NCI-H2081 treated with DMSO at 0.1 percent for 48 hours (cell line): Measurements from ENCODE around the gene MAOA.
"Not testable (repeated sequence)": the region's sequence is repeated elsewhere in the genome, so short reads cannot be mapped to it uniquely, and the experiment has no call there.

ENCODE experiments used
- DNase-seq: peaks from one replicate; lab custom pipeline; 2025; lab: John Stamatoyannopoulos, UW

The MAOA gene

GRCh38 chrX:43718546-43718945 is 62.4 kb downstream of the MAOA start:
- no peak for DNase-seq

DNA sequence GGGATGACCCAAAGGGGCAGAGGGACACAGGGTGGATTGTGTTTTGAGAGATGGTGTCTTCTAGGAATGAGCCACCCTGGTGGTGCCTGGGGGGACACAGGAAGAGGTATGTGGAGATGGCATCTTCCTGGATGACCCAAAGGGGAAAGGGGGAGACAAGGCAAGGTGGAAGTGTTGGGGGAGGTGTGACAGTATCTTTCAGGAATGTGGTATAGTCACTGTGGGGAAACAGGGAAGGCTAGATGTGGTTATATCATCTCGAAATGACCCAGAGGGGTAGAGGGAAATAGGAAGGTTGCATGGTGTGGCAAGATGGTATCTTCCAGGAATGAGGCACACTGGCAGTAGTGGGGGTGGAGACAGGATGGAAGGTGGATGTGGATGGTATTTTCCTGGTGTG is 62.9 kb downstream of the MAOA start:
- DNase-seq: no peak

GRCh38 chrX:43720082-43720481 is 64.0 kb downstream of the MAOA start:
- no peak for DNase-seq

DNA sequence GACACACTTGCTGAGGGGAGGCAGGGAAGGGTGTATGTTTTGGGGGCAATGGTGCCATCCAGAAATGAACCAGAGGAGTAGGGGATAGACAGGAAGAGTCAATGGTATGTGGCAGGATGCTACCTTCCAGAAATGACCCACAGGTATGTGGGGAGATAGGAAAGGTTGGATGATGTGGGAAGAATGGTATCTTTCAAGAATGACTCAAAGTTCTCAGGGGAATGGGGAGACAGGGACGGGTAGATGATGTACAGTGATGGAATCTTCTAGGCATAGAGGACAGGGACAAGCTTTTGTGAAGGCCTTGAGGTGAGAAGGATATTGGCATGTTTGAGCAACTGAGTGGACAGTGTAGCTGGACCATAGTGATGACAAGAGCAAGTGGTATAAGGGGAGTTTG is 64.9 kb downstream of the MAOA start:
- no peak for DNase-seq

DNA sequence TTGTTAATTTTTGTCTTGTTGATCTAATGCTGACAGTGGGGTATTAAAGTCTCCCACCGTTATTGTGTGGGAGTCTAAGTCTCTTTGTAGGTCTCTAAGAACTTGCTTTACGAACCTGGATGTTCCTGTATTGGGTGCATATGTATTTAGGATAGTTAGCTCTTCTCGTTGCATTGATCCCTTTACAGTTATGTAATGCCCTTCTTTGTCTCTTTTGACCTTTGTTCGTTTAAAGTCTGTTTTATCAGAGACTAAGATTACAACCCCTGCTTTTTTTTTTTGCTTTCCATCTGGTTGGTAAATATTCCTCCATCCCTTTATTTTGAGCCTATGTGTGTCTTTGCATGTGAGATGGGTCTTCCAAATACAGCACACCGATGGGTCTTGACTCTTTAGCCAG is 69.1 kb downstream of the MAOA start:
- not testable (repeated sequence) for DNase-seq

GRCh38 chrX:43727254-43727653 is 71.2 kb downstream of the MAOA start:
- DNase-seq: not testable (repeated sequence)

DNA sequence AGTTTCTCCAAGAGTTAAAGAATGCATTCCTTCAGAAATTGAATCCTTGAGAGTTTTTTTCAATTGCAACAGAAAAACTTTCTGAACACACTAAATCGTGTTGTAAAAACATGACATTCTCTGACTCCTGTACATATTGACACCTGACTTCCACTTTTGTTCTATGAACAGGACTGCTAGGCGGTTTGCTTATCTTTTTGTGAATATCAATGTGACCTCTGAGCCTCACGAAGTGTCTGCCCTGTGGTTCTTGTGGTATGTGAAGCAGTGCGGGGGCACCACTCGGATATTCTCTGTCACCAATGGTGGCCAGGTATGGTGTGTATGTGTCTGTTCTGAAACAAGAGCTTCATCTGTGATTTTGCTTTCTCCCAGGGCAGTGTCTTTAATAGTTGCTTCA is 71.9 kb downstream of the MAOA start:
- no peak for DNase-seq

DNA sequence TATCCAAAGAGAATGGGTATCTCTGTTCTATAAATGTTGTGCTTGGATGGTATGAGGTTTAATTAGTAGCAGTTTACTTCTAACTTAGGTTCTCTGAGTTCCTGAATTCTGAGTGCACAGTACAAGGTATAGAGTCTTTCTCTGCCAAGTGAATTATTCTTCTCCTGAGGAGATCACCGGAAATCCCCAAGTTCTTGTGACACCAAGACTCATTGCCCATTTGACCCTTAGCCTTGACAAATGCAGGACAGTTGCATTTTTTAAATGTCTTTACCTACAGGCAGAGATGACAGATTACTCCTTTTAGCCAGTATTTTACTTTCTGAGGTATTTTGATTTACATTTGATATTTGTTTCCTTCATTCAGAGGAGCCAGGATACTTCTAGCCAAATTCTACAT is 72.9 kb downstream of the MAOA start:
- DNase-seq: no peak

GRCh38 chrX:43731086-43731485 is 75.0 kb downstream of the MAOA start:
- DNase-seq: no peak

GRCh38 chrX:43733699-43734098 is 77.6 kb downstream of the MAOA start:
- DNase-seq: no peak

GRCh38 chrX:43734444-43734843 is 78.3 kb downstream of the MAOA start:
- no peak for DNase-seq

DNA sequence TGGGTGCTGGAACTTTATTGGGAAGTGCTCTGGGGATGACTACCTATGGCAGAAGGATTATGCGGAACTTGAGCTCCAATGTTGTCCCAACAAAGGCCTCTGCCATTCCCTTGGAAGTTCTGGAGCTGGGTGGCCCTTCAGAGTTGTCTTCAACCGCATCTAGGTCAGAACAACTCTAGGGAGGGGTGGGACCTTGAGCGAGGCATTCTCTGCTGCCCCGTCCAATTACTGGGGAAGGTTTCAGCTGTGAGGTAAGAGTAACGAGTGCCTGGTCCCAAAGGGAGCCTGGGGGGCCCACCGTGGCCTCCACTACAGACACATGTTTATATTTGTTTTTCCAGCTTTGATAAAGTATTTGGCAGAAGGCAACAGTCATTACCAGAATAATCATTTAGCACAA is 79.4 kb downstream of the MAOA start:
- no peak for DNase-seq

DNA sequence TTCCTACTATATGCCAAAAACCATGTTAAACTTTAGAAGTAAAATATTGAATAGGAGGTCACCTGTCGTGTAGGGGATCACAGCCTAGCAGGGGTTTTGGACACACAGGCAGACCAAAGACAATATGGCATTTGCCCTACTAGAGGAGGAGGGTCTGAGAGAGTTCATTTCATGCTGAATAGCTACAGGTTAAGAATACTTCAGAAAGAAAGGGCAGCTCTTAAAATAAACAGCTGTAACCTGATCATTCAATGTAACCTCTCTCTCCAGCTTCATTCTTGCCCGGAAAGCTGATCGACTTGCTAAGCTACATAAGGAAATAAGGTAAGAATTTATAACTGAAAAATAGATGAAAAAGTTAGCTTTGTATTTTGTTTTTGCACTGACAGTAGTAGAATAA is 79.9 kb downstream of the MAOA start:
- DNase-seq: no peak

GRCh38 chrX:43741843-43742573 is 85.9 kb downstream of the MAOA start:
- DNase-seq: no peak

DNA sequence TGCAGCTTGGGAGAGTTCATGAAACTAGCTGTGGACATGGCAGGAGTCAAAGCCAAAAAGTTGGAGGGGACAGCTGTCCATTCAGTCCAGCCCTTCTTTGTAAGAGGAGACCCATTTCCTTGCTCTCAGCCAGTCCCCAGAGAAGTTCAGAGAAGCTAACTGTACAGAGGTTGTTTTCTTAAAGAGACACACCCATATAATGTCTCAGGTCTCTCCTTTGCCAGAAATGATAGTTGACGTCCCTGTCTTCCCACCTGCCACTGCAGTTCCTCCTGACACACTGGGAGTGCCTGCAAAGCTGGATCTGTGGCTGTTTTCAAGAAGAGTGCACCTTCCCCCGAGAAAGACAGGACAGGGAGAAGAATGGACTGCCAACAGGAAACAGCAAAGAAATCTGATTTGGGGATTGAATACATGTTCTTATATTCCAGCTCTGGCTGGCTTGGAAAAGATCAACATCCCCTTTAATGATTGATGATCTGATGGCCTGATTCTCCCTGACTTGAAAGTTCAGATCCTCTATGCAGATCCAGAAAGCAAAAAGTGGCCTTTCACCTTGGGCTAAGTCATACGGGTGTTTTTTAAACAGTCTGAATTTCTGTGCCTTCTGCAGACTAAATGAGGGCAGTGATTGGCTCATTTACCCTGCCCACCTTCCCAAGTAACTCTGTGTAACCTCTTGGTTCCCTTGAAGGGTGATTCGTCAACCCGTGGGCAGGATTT is 87.2 kb downstream of the MAOA start:
- no peak for DNase-seq

DNA sequence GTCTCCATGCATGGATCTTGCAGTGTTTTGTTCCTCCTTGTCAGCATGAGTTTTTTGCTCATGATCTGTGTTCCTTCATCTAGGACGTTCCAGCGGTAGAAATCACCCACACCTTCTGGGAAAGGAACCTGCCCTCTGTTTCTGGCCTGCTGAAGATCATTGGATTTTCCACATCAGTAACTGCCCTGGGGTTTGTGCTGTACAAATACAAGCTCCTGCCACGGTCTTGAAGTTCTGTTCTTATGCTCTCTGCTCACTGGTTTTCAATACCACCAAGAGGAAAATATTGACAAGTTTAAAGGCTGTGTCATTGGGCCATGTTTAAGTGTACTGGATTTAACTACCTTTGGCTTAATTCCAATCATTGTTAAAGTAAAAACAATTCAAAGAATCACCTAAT is 88.2 kb downstream of the MAOA start:
- DNase-seq: no peak

- no peak for DNase-seq
Measured at GRCh38 chrX:43745938-43746721, 90.0 kb downstream of the MAOA start.

- no peak for DNase-seq
Measured at GRCh38 chrX:43747476-43747875, 91.4 kb downstream of the MAOA start.

DNA sequence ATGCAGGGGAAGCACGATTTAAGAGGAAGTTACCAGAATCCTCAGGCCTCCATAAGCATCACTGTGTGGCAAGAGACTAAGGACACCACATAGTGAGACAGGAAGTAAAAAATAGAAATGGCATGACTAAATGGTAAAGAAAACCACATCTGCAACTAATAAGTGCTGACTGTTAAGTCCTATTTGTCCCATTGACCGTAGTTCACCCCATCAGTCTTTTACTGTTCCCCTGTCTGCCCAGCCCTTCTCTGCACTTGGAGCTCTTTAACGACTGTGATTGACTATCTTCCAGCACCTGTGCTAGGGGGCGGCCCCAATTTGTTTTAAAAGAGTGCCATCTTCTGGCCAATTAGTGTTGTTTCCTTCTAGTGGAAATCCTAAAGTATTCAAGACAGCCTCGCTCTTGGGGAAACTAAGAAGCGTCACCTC is 94.2 kb downstream of the MAOA start:
- DNase-seq: peak; percentile 56

DNA sequence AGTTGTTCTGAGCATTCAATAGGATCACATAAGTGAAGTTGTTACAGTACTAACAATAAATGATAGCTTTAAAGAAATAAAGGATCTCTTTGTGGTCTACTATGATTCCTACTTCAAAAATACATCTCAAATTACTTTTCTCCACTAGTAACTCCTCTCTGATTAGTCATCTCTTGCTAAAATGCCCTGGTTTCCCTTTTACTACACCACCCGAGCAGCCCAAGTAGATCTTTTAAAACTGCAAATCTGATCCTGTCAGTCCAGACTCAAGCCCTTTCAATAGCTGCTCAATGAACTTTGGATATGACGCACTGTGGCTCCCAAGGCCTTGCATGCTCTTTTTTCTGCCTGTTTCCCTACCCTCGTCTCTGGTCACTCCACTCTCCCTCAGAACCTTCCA is 97.5 kb downstream of the MAOA start:
- no peak for DNase-seq

DNA sequence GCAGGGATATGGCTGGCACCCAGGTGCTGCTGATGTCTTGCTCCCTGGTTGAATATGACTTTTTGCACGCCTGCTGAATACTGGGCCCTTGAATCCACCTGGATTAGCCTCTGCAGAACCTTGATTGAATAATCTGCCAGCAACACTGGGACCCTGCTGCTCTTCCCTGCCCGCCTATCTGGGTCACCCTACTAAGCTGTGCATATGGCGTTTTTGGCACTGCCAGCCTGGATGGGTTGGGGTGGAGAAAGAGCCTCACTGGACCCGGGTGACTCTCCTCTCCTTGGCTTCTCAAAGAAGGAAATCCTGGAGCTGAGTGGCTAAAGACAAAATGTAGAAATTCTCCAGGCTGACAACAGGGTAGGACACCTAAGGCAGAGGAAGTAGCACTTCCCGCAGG is 100.0 kb downstream of the MAOA start:
- DNase-seq: no peak

- no peak for DNase-seq
Measured at GRCh38 chrX:43758044-43758443, 101.9 kb downstream of the MAOA start.
